Effector memory CD8-positive, alpha-beta T cell (primary cell): Measurements from ENCODE around the gene MPV17L2.
"Not testable (repeated sequence)": the region's sequence is repeated elsewhere in the genome, so short reads cannot be mapped to it uniquely, and the experiment has no call there.

Experiments
- ATAC-seq: fragments of 150-1000 bp; cut with Tn5 transposase; replicated peaks from 2 replicates; pipeline ENCODE4 v1.10.0; 2021; ENCODE audit warnings: mild to moderate bottlenecking, moderate library complexity
- DNase-seq, 3 experiments: peaks; one replicate each; pipeline ENCODE4 v3.0.0; 2021
- H3K27ac Mint-ChIP-seq, 2 donors: one replicate each; pipeline ENCODE4 v1.8.0; 2022; ENCODE audit warnings: mild to moderate bottlenecking in 2 of 2, mixed read lengths in 2 of 2, moderate library complexity in 2 of 2
- H3K27me3 Mint-ChIP-seq, 2 donors: one replicate each; pipeline ENCODE4 v1.8.0; 2022; ENCODE audit warnings: mixed read lengths in 2 of 2
- H3K36me3 Mint-ChIP-seq: one replicate; pipeline ENCODE4 v1.8.0; 2022; ENCODE audit warnings: mild to moderate bottlenecking, moderate library complexity, mixed read lengths; ENCODE audit not compliant: insufficient read depth
- H3K4me1 Mint-ChIP-seq, 2 donors: one replicate each; pipeline ENCODE4 v1.8.0; 2022; ENCODE audit warnings: low read depth in 2 of 2, mixed read lengths in 2 of 2
- H3K4me3 Mint-ChIP-seq, 2 donors: one replicate each; pipeline ENCODE4 v1.8.0; 2022; ENCODE audit warnings: mild to moderate bottlenecking in 2 of 2, mixed read lengths in 2 of 2, moderate library complexity in 2 of 2
- H3K9me3 Mint-ChIP-seq, 2 donors: one replicate each; pipeline ENCODE4 v1.8.0; 2022; ENCODE audit warnings: mixed read lengths in 2 of 2

Gene MPV17L2

DNA sequence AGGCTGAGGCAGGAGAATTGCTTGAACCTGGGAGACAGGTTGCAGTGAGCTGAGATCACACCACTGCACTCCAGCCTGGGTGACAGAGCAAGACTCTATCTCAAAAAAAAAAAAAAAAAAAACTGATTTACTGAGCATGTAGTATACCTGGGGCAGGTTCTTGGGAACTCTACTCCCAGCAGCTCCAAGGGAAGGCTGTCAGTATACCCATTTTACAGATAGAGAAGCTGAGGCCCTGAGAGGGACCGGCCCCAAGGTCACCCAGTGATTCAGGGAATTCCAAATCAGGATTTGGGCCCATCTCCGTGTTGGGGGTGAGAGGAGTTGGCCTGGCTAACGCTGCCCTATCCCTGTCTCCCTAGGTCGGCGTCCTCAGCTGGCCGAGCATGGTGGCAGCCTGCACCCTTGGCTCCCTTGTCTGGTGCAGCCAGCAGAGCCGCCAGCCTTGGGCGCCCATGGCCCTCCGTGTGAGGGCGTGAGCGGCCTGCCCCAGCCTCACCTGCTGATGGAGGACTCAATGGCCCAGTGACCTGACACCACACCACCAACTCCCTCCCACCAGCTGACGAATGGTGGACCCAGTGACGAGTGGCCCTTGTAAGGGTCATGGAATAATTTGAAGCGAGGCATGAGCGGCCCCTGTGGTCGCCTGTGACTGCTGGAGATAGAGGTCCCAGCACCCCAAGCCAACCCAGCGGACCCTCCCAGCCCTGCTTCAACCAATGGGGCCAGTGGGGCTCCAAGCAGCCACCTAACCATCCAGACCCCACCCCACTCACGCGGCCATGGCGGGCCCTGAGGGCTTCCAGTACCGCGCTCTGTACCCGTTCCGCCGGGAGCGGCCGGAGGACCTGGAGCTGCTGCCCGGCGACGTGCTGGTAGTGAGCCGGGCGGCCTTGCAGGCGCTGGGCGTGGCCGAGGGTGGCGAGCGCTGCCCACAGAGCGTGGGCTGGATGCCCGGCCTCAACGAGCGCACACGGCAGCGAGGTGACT is 37.6 kb upstream of the MPV17L2 start:
- ATAC-seq = no peak
- Mint-ChIP-seq H3K27ac (peak overlapping the region in 1 of 2 donors; percentile 75), H3K4me3 (peak overlapping the region; percentile 79 to 87), H3K9me3 (no peaks in the 10 kb centered on the region), H3K4me1 (peaks cover 30 to 37% of the 10 kb centered on the region in 2 donors), H3K36me3 (peaks cover 26% of the 10 kb centered on the region), H3K27me3 (no peaks in the 10 kb centered on the region)
- no peak for DNase-seq

- ATAC-seq = no peak
- H3K27ac Mint-ChIP-seq = no peak overlapping the region
- H3K36me3 Mint-ChIP-seq = peaks cover 31% of the 10 kb centered on the region
- no peaks in the 10 kb centered on the region for H3K27me3 Mint-ChIP-seq
- peaks cover 32 to 34% of the 10 kb centered on the region in 2 donors for H3K4me1 Mint-ChIP-seq
- no peaks in the 10 kb centered on the region for H3K9me3 Mint-ChIP-seq
- H3K4me3 Mint-ChIP-seq = no peak overlapping the region
- no peak for DNase-seq
Observed at GRCh38 chr19:18156268-18156667, 36.8 kb upstream of the MPV17L2 start.

DNA sequence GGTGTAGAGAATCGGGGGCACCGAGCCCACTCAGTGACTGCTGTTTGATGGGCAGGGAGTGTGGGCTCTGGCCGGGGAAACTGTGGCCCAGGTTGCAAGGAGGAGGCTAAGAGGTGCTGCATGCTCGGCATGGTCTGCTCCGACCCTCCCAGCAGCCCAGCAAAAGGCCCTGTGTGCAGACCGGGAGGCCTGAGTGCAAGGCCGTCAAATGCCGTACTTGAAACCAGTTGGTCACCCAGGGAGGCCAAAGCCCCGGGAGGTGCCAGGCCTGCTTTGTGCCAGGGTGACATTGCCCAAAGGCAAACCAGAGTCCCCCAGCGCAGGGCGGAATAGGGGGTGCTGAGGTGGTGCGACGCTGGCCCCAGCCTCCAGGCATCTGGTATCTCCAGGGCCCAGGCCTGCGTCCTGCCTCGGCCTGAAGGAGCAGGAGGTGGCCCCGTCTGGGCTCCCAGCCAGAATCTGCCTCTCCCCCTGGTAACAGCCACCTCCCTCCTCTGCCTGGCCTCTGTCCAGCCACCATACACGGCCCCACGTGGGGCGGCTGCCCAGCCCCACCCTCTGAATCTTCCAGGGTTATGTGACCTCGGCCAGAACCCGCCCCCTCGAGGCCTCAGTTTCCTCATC is 36.1 kb upstream of the MPV17L2 start:
- Mint-ChIP-seq H3K27me3 (no peaks in the 10 kb centered on the region), H3K27ac (no peak overlapping the region)
- no peak for DNase-seq

DNA sequence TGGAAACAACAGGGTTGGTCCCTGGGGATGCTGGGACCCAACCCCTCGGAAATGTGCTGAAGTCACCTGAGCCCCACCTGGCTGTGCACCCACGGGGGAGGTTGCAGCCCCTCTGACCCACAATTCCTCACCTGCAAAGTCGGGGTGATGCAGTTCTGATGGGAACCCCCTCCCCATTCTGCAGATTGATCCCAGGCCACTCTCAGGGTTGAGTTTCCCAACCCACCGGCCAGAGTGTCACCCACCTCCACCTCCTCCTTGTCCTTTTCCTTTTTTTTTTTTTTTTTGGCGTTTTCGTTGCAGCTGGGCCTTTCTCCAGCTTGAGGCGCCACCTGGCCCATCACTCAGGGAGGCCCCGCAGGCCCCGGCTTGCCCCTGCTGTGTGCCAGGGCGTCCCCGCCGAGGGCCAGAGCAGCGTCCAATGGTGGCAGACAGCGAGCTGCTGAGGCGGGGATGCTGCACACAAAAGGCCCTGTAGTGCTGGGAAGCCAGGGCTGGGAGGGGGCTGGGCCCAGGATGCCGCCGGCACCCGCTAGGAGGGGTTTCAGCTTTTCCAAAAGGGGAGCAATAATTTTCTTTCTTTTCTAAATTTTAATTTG is 35.5 kb upstream of the MPV17L2 start:
- Mint-ChIP-seq H3K4me3 (no peak overlapping the region), H3K4me1 (peaks cover 20 to 29% of the 10 kb centered on the region in 2 donors), H3K27me3 (no peaks in the 10 kb centered on the region), H3K9me3 (no peaks in the 10 kb centered on the region), H3K36me3 (peaks cover 31% of the 10 kb centered on the region), H3K27ac (no peak overlapping the region)
- DNase-seq = no peak
- ATAC-seq = no peak

More for the DNA sequence above, 36.1 kb upstream of the MPV17L2 start:
- Mint-ChIP-seq H3K9me3 (no peaks in the 10 kb centered on the region), H3K4me1 (peaks cover 26 to 34% of the 10 kb centered on the region in 2 donors), H3K36me3 (peaks cover 34% of the 10 kb centered on the region), H3K4me3 (no peak overlapping the region)
- ATAC-seq = no peak

- no peaks in the 10 kb centered on the region for H3K9me3 Mint-ChIP-seq
- H3K4me3 Mint-ChIP-seq = no peak overlapping the region
- no peaks in the 10 kb centered on the region for H3K27me3 Mint-ChIP-seq
- peaks cover 23% of the 10 kb centered on the region for H3K36me3 Mint-ChIP-seq
- no peak for ATAC-seq
- peaks cover 18 to 27% of the 10 kb centered on the region in 2 donors for H3K4me1 Mint-ChIP-seq
- H3K27ac Mint-ChIP-seq = no peak overlapping the region
- DNase-seq = no peak
Observed at GRCh38 chr19:18158467-18158866, 34.6 kb upstream of the MPV17L2 start.

DNA sequence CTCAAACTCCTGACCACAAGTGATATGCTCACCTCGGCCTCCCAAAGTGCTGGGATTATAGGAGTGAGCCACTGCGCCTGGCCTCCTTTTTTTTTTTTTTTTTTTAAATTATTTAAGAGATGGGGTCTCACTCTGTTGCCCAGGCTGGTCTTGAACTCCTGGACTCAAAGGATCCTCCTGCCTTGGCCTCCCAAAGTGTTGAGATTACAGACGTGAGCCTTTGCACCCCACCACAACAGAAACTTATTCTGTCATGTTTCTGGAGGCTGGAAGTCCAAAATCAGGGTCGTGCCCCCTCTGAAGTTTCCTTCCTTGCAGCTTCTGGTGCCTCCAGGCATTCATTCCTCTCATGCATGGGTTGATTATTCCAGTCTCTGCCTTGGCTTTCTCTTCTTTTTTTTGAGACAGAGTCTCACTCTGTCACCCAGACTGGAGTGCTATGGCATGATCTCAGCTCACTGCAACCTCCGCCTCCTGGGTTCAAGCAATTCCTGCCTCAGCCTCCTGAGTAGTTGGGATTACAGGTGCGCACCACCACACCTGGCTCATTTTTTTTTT is 33.9 kb upstream of the MPV17L2 start:
- H3K4me3 Mint-ChIP-seq, DNase-seq, H3K27ac Mint-ChIP-seq, H3K27me3 Mint-ChIP-seq, ATAC-seq, H3K9me3 Mint-ChIP-seq: not testable (repeated sequence)
- H3K36me3 Mint-ChIP-seq = peaks cover 25% of the 10 kb centered on the region
- H3K4me1 Mint-ChIP-seq = peaks cover 14 to 23% of the 10 kb centered on the region in 2 donors

GRCh38 chr19:18159810-18160209 is 33.2 kb upstream of the MPV17L2 start:
- Mint-ChIP-seq H3K4me1 (peaks cover 8 to 17% of the 10 kb centered on the region in 2 donors), H3K27ac (no peak overlapping the region), H3K36me3 (peaks cover 28% of the 10 kb centered on the region), H3K27me3 (no peaks in the 10 kb centered on the region), H3K9me3 (no peaks in the 10 kb centered on the region), H3K4me3 (peak overlapping the region; percentile 42 to 59)
- ATAC-seq (no peak), DNase-seq (no peak)

- Mint-ChIP-seq H3K4me3 (peak overlapping the region; percentile 42 to 59), H3K27me3 (no peaks in the 10 kb centered on the region), H3K36me3 (peaks cover 34% of the 10 kb centered on the region), H3K9me3 (no peaks in the 10 kb centered on the region), H3K27ac (peak overlapping the region in 1 of 2 donors; percentile 68), H3K4me1 (peaks cover 8 to 14% of the 10 kb centered on the region in 2 donors)
- ATAC-seq (no peak), DNase-seq (no peak)
Observed at GRCh38 chr19:18160493-18160970, 32.5 kb upstream of the MPV17L2 start.

GRCh38 chr19:18160971-18161635 is 31.9 kb upstream of the MPV17L2 start:
- Mint-ChIP-seq H3K9me3 (no peaks in the 10 kb centered on the region), H3K27me3 (no peaks in the 10 kb centered on the region), H3K4me1 (peaks cover 7 to 14% of the 10 kb centered on the region in 2 donors), H3K27ac (peak overlapping the region in 1 of 2 donors; percentile 68), H3K4me3 (peak overlapping the region; percentile 42 to 59), H3K36me3 (peaks cover 38% of the 10 kb centered on the region)
- ATAC-seq (peak; percentile 97), DNase-seq (peak; percentile 77 to 88 (median 84))

GRCh38 chr19:18161636-18162002 is 31.4 kb upstream of the MPV17L2 start:
- peak overlapping the region in 1 of 2 donors; percentile 59 for H3K27ac Mint-ChIP-seq

DNA sequence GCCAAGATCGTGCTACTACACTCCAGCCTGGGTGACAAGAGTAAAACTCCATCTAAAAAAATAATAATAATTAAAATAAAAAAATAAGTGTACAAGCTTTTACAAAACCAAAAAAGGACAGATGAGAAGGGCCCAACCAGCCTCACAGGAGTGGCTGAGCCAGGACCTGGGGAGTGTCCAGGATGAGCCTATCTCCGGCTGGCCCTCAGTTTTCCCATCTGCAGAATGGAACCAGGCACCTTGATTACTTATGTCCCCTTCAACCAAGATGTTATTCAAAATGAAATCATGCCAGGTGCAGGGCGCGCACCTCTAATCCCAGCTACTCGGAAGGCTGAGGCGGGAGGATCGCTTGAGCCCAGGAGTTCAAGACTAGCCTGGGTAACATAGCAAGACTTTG is 28.9 kb upstream of the MPV17L2 start:
- ATAC-seq = no peak
- H3K4me3 Mint-ChIP-seq = no peak overlapping the region
- no peak for DNase-seq
- peaks cover 6 to 11% of the 10 kb centered on the region in 2 donors for H3K4me1 Mint-ChIP-seq
- peaks cover 53% of the 10 kb centered on the region for H3K36me3 Mint-ChIP-seq
- H3K9me3 Mint-ChIP-seq = no peaks in the 10 kb centered on the region
- no peak overlapping the region for H3K27ac Mint-ChIP-seq
- no peaks in the 10 kb centered on the region for H3K27me3 Mint-ChIP-seq

More at GRCh38 chr19:18161636-18162002, 31.4 kb upstream of the MPV17L2 start:
- Mint-ChIP-seq H3K9me3 (no peaks in the 10 kb centered on the region), H3K36me3 (peaks cover 42% of the 10 kb centered on the region), H3K27me3 (no peaks in the 10 kb centered on the region), H3K4me3 (peak overlapping the region; percentile 47 to 51), H3K4me1 (peaks cover 3 to 9% of the 10 kb centered on the region in 2 donors)
- no peak for ATAC-seq
- no peak for DNase-seq

DNA sequence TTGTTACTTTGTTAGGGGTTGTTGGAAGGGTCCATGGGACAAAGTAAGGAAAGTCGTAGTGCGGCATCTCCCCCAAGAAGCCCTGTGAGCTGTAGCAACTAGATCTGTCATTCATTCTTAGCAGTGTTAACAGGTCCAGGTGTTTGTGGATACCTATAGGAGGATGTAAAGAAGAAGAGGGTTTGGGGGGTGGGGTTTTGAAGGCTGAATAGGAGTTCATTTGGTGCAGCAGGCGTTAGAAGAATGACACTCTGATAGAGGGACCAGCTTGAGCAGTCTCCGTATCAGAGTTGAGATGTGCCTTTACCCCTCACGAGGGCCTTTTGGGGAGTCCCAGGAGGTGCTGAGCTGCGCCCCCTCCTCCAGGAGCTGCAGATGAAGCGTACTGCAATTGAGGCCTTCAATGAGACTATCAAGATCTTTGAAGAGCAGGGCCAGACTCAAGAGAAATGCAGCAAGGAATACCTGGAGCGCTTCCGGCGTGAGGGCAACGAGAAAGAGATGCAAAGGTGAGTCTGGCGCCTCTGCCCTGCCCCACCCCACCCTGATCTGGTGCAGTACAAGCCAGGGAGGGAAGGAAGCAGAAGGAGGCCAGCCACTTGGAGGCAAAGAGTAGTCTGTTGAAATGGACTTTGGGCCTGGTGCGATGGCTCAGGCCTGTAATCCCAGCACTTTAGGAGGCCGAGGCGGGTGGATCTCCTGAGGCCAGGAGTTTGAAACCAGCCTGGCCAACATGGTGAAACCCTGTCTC is 27.0 kb upstream of the MPV17L2 start:
- Mint-ChIP-seq H3K27me3 (no peaks in the 10 kb centered on the region), H3K4me3 (no peak overlapping the region), H3K36me3 (peaks cover 46% of the 10 kb centered on the region), H3K4me1 (peaks cover 3 to 7% of the 10 kb centered on the region in 2 donors), H3K9me3 (no peaks in the 10 kb centered on the region), H3K27ac (no peak overlapping the region)
- DNase-seq = no peak
- no peak for ATAC-seq
